ENCODE measurements around the gene BRPF1.

- TF ChIP-seq CTCF (IDR thresholded peaks at IDR 0.05) (no peak), POLR2A (IDR thresholded peaks at IDR 0.05) (no peak)
Measured at GRCh38 chr3:9760779-9761505, 29.4 kb downstream of the BRPF1 start.

Data from uterus (tissue), 2 donors.